Measurements from ENCODE around the gene CEACAM18. TPM values are rescaled to one million over a fixed set of nuclear protein-coding genes. Genes with fewer than 3 reads are reported as not detected.

CEACAM18 gene
- total and polyA plus RNA-seq, 2 of the 4 experiments (the other 2 are of a cell fraction): not detected

DNA sequence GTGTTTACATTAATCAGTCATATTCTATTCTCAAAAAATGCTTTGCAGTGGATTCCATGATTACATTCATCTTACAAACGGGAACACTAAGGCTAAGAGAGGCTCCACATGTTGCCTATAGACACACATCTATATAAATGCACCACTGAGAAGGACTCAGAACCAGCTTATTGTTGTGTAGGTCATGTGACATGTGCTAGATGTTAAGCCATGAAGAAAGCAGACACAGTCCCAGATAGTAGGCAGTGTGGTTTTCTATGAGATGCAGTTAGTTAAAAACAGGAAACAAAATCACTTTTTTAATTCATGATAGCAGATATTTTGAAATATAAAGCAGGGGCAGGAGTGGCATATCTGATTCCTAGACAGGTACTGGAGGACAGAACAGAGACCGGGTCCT lies 42.4 kb downstream of the CEACAM18 start:
- Histone ChIP-seq H2BK5ac (ENCODE audit: low read depth, low read length, poor library complexity, severe bottlenecking) (no peak overlapping the region), H2BK20ac (ENCODE audit: low read depth, low read length) (no peak overlapping the region), H4K91ac (ENCODE audit: insufficient read depth, low read depth, low read length) (no peak overlapping the region), H2AFZ (replicated peaks; ENCODE audit: low read length, poor library complexity) (no peak overlapping the region), H2AK9ac (replicated peaks; ENCODE audit: low read depth, low read length, poor library complexity) (no peak overlapping the region), H4K8ac (ENCODE audit: low read depth in 2 of 2, low read length in 2 of 2) (no peak overlapping the region), H3K14ac (replicated peaks; ENCODE audit: low read depth, low read length) (no peak overlapping the region), H3K18ac (ENCODE audit: low read depth, low read length) (no peak overlapping the region), H3K79me1 (ENCODE audit: low read depth in 1 of 2, low read length in 2 of 2) (no peaks in the 10 kb centered on the region), H2BK15ac (ENCODE audit: low read depth, low read length) (no peak overlapping the region), H3K4me3 (ENCODE audit: insufficient read depth, low read depth, low read length) (no peak overlapping the region), H3K4ac (ENCODE audit: low read depth, low read length) (no peak overlapping the region), H3K27me3 (ENCODE audit: control insufficient read depth, insufficient read depth, low read length) (no peaks in the 10 kb centered on the region), H4K5ac (ENCODE audit: low read depth, low read length) (no peak overlapping the region), H2AK5ac (ENCODE audit: low read depth, low read length) (no peak overlapping the region), H3K27ac (ENCODE audit: insufficient read depth, low read length) (no peak overlapping the region), H3K9me3 (ENCODE audit: control insufficient read depth, insufficient read depth, low read length) (no peaks in the 10 kb centered on the region), H3K4me1 (ENCODE audit: control insufficient read depth, insufficient read depth, low read length) (no peaks in the 10 kb centered on the region), H4K20me1 (ENCODE audit: insufficient read depth, low read length) (no peaks in the 10 kb centered on the region), H3K4me2 (ENCODE audit: low read depth, low read length) (no peak overlapping the region), H2BK120ac (ENCODE audit: low read depth, low read length) (no peak overlapping the region), H3K56ac (ENCODE audit: extremely low read depth, insufficient read depth, low read length) (no peak overlapping the region), H3K9me1 (ENCODE audit: insufficient read depth, low read length) (no peaks in the 10 kb centered on the region), H3K36me3 (ENCODE audit: control insufficient read depth, insufficient read depth, low read length) (no peaks in the 10 kb centered on the region), H3K9ac (ENCODE audit: low read depth, low read length) (no peak overlapping the region), H3K23ac (ENCODE audit: low read depth, low read length) (no peak overlapping the region)
- CTCF ChIA-PET: no interaction called here
- in situ Hi-C loops (cut with MboI; ENCODE audit: low sequenced_read_pairs) (no loop called here), dilution Hi-C loops (cut with HindIII; ENCODE audit: low sequenced_read_pairs, unreplicated experiment) (no loop called here), intact Hi-C loops (cut with micrococcal nuclease) (no loop called here)
- DNase-seq: no peak
- no peak for TF ChIP-seq BHLHE40 (IDR thresholded peaks at IDR 0.05; ENCODE audit: low read depth, low read length)
- TF ChIP-seq, protein P1, sequence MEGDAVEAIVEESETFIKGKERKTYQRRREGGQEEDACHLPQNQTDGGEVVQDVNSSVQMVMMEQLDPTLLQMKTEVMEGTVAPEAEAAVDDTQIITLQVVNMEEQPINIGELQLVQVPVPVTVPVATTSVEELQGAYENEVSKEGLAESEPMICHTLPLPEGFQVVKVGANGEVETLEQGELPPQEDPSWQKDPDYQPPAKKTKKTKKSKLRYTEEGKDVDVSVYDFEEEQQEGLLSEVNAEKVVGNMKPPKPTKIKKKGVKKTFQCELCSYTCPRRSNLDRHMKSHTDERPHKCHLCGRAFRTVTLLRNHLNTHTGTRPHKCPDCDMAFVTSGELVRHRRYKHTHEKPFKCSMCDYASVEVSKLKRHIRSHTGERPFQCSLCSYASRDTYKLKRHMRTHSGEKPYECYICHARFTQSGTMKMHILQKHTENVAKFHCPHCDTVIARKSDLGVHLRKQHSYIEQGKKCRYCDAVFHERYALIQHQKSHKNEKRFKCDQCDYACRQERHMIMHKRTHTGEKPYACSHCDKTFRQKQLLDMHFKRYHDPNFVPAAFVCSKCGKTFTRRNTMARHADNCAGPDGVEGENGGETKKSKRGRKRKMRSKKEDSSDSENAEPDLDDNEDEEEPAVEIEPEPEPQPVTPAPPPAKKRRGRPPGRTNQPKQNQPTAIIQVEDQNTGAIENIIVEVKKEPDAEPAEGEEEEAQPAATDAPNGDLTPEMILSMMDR (conservative IDR thresholded peaks at IDR 0.05; ENCODE audit: low read depth, low read length): no peak
- TF ChIP-seq NFE2L2 (IDR thresholded peaks at IDR 0.05; ENCODE audit: low read depth, low read length): no peak
- POLR2A ChIA-PET (ENCODE audit: unreplicated experiment): no interaction called here
- WGBS, 2 experiments (ENCODE audit: extremely low coverage in 2 of 2, insufficient read length in 1 of 2): no CpG with 5 or more reads among the region's 2 CpGs
- no TSS peak for BruUV-seq (replicated peaks)
- no peak for ATAC-seq (ENCODE audit: low read depth)

Measured in IMR-90 (cell line).